Peyer's patch (tissue), 4 donors: Measurements from ENCODE around the gene HSBP1L1. TPM values are rescaled to one million over a fixed set of nuclear protein-coding genes. Genes with fewer than 3 reads are reported as not detected.

ENCODE experiments used
- DNase-seq, 3 donors: peaks; one replicate each; pipeline ENCODE4 v3.0.0-alpha.2; 2017 to 2019
- H3K27ac ChIP-seq, 4 donors: fragments of 200-600 bp; sonication (generic); one replicate each; pipeline ENCODE4 v1.5.1; 2016 to 2019
- H3K27me3 ChIP-seq, 2 donors: fragments of 200-600 bp; sonication (generic); one replicate each; pipeline ENCODE4 v1.5.1; 2019
- H3K36me3 ChIP-seq, 3 donors: fragments of 200-600 bp; sonication (generic); one replicate each; pipeline ENCODE4 v1.5.1; 2016 to 2019
- H3K4me1 ChIP-seq, 4 donors: fragments of 200-600 bp; sonication (generic); one replicate each; pipeline ENCODE4 v1.5.1; 2016 to 2019
- H3K4me3 ChIP-seq, 4 donors: fragments of 200-600 bp; sonication (generic); 1 replicate in 3 of 4; 2 replicates in 1 of 4; pipeline ENCODE4 v1.5.1; 2016 to 2019; ENCODE audit warnings: mild to moderate bottlenecking in 1 of 4
- H3K9me3 ChIP-seq, 4 donors: fragments of 200-600 bp; sonication (generic); one replicate each; pipeline ENCODE4 v1.5.1; 2016 to 2019; ENCODE audit warnings: mild to moderate bottlenecking in 1 of 4
- POLR2A ChIP-seq, 2 donors: fragments of 450-650 bp; IDR thresholded peaks; one replicate each; pipeline ENCODE4 v1.5.1; 2017; ENCODE audit warnings: antibody characterized with exemption in 2 of 2, mild to moderate bottlenecking in 2 of 2, moderate library complexity in 2 of 2
- total RNA-seq, 4 donors: library from RNA; depleted of rRNA; stranded (reverse); fragments of >200 nt; gene quantifications; one replicate each; pipeline ENCODE4 v1.1.0, GENCODE V29; 2016
- TF ChIP-seq, protein P1 (sequence below), 6 experiments: fragments of 450-650 bp in 4 of 6; fragments of 200-600 bp in 2 of 6; sonication (generic) in 1 of 6; IDR thresholded peaks; one replicate each; pipeline ENCODE4 v1.5.1; 2017 to 2019; ENCODE audit warnings: antibody characterized with exemption in 6 of 6, mild to moderate bottlenecking in 3 of 6, moderate library complexity in 1 of 6

The HSBP1L1 gene
- total RNA-seq, 4 donors from 2014 or later: 14.9 to 64.9 (median 47.8) TPM

DNA sequence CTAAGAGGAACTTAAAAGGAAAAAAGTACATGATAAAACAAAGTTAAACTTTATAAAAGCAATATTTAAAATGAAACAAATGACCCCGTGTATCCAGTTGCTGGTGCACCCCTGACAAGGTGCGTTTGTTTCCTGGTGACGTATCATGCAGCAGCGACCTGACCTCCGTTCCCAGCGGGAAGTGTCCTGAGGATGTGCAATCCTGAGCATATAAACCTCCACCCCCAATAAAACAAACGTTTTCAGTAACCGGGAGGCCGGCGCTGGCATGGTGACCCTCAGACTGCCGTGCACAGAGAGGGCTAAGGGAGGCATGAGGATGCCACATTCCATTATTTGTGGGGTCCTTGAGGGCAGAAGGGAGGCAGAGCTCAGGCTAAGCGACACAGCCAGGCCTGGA is 27.8 kb upstream of the HSBP1L1 start:
- TF ChIP-seq POLR2A (IDR thresholded peaks at IDR 0.05): no peak
- TF ChIP-seq, protein P1, sequence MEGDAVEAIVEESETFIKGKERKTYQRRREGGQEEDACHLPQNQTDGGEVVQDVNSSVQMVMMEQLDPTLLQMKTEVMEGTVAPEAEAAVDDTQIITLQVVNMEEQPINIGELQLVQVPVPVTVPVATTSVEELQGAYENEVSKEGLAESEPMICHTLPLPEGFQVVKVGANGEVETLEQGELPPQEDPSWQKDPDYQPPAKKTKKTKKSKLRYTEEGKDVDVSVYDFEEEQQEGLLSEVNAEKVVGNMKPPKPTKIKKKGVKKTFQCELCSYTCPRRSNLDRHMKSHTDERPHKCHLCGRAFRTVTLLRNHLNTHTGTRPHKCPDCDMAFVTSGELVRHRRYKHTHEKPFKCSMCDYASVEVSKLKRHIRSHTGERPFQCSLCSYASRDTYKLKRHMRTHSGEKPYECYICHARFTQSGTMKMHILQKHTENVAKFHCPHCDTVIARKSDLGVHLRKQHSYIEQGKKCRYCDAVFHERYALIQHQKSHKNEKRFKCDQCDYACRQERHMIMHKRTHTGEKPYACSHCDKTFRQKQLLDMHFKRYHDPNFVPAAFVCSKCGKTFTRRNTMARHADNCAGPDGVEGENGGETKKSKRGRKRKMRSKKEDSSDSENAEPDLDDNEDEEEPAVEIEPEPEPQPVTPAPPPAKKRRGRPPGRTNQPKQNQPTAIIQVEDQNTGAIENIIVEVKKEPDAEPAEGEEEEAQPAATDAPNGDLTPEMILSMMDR (IDR thresholded peaks at IDR 0.05): no peak
- H3K36me3 ChIP-seq: peaks cover 0 to 27% (median 0%) of the 10 kb centered on the region in 3 donors
- no peaks in the 10 kb centered on the region for H3K27me3 ChIP-seq
- H3K9me3 ChIP-seq: peaks cover 0 to 16% (median 1%) of the 10 kb centered on the region in 4 donors
- no peak overlapping the region for H3K27ac ChIP-seq
- no peak overlapping the region for H3K4me3 ChIP-seq
- H3K4me1 ChIP-seq: peaks cover 0 to 14% (median 0%) of the 10 kb centered on the region in 4 donors
- peak in 2 of 3 donors; percentile 17 to 21 for DNase-seq

DNA sequence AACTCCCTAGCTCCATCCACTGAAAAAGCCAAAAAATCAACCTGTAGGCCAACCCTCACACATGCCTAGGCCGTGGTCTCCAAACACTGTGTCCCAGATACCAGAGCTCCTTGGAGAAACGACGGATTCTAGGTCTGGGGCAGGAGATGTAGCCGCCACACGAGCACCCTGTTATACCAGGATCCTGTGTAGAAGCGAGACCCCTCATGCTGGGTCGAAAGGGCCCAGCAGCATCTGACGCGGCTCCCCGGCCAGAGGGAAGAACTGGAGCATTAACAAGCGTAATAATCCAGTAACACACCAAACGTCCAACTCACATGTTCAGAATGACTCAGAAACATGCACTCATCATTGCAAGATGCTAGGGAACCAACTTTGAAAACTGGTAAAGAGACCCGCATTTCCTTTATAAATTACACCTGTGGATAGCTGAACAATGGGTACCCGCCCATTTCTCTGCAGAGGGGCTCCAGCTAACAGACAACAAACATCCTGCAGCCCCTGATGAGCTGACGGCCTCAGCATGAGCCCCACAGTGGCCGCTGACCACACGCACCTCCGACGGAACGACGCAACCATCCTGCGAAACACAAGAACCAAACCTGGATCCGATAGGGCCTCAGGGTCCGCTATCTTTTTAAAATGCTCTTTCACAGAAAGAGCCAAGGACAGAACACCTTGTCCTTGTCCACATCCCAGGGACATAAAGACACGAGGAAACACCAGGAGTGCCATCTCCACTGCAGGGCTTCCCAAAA is 27.2 kb upstream of the HSBP1L1 start:
- Histone ChIP-seq H3K27ac (no peak overlapping the region), H3K4me1 (peaks cover 0 to 14% (median 0%) of the 10 kb centered on the region in 4 donors), H3K4me3 (no peak overlapping the region), H3K27me3 (no peaks in the 10 kb centered on the region), H3K9me3 (peaks cover 0 to 13% (median 1%) of the 10 kb centered on the region in 4 donors), H3K36me3 (peaks cover 0 to 34% (median 0%) of the 10 kb centered on the region in 3 donors)
- TF ChIP-seq, protein P1 (IDR thresholded peaks at IDR 0.05): no peak
- TF ChIP-seq POLR2A (IDR thresholded peaks at IDR 0.05): no peak
- DNase-seq: peak in 2 of 3 donors; percentile 18 to 25

DNA sequence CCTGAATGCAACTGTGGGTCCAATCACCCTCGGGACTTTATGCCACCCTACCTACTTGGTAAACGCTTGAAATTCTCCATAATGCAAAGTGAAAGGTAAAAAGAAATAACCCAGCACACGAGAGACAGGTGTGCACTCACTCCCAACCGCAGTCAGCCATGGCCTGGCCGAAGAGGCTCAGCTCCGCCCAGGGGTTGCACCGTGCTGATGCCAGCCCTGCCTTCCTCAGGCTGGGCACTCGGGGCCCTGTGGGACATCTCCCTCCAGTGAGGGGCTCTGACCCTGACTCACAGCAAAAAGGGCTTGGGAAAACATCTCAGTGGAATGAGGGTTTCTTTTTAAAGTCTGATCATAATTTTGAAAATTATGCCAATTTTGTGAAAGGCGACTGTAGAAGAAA is 26.2 kb upstream of the HSBP1L1 start:
- H3K4me3 ChIP-seq: no peak overlapping the region
- peaks cover 0 to 6% (median 1%) of the 10 kb centered on the region in 4 donors for H3K9me3 ChIP-seq
- TF ChIP-seq, protein P1 (IDR thresholded peaks at IDR 0.05): no peak
- TF ChIP-seq POLR2A (IDR thresholded peaks at IDR 0.05): no peak
- peak in 2 of 3 donors; percentile 11 to 37 for DNase-seq
- no peaks in the 10 kb centered on the region for H3K27me3 ChIP-seq
- no peak overlapping the region for H3K27ac ChIP-seq
- H3K4me1 ChIP-seq: peaks cover 0 to 22% (median 0%) of the 10 kb centered on the region in 4 donors
- H3K36me3 ChIP-seq: peaks cover 0 to 39% (median 0%) of the 10 kb centered on the region in 3 donors

DNA sequence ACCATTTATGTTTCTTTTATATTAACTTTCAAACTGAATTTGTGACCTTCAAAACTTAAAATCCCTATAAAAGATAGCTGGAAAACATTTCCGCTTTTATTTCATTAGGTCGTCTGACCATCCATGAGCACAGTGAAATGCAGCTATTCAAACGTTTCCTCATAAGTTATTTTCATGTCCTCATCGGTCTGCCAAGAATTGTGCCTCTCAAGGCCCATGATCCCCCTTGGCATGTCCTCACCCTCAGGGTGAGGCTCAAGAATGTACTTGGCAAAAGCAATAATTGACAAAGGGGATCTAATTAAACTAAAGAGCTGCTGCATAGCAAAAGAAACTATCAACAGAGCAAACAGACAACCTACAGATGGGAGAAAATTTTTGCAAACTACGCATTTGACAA is 25.3 kb upstream of the HSBP1L1 start:
- H3K4me1 ChIP-seq: peaks cover 0 to 31% (median 0%) of the 10 kb centered on the region in 4 donors
- TF ChIP-seq POLR2A (IDR thresholded peaks at IDR 0.05): no peak
- TF ChIP-seq, protein P1 (IDR thresholded peaks at IDR 0.05): no peak
- no peak overlapping the region for H3K27ac ChIP-seq
- H3K9me3 ChIP-seq: peaks cover 0 to 4% (median 0%) of the 10 kb centered on the region in 4 donors
- H3K4me3 ChIP-seq: no peak overlapping the region
- no peak for DNase-seq
- H3K27me3 ChIP-seq: no peaks in the 10 kb centered on the region
- H3K36me3 ChIP-seq: peaks cover 0 to 39% (median 0%) of the 10 kb centered on the region in 3 donors

DNA sequence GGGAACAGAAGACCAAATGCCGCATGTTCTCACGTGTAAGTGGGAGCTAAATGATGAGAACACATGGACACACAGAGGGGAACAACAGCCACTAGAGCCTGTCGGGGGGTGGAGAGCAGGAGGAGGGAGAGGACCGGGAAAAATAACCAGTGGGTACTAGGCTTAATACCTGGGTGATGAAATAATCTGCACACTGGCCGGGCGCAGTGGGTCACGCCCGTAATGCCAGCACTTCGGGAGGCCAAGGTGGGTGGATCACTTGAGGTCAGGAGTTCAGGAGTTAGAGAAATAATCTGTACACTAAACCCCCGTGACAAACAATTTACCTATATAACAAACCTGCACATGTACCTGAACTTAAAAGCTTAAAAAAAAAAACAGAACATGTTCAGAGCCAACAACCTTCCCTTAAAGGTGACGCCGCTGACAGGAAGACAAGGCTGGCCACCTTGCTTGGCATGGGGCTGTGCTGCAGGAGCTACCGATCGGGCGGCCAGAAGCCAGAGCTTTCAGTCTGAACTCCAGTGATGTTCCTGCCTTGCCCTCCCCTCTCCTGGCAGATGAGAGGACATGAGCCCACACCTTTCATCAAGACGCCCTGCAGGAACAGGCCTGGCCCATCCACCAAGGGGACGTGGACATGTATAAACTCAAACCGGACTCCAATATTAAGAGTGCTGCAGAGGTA is 24.2 kb upstream of the HSBP1L1 start:
- Histone ChIP-seq H3K27ac (no peak overlapping the region), H3K36me3 (peaks cover 0 to 36% (median 0%) of the 10 kb centered on the region in 3 donors), H3K9me3 (peaks cover 0 to 4% (median 0%) of the 10 kb centered on the region in 4 donors), H3K27me3 (no peaks in the 10 kb centered on the region), H3K4me1 (peaks cover 0 to 29% (median 0%) of the 10 kb centered on the region in 4 donors), H3K4me3 (no peak overlapping the region)
- DNase-seq: peak in 2 of 3 donors; percentile 24 to 39
- TF ChIP-seq, protein P1 (IDR thresholded peaks at IDR 0.05): no peak
- TF ChIP-seq POLR2A (IDR thresholded peaks at IDR 0.05): no peak
